HepG2 (cell line): ENCODE measurements around the gene COLGALT1. TPM values are rescaled to one million over a fixed set of nuclear protein-coding genes. Genes with fewer than 3 reads are reported as not detected.

Experiments used
- AGO1 ChIP-seq: fragments of 200-400 bp; formaldehyde crosslinking; IDR thresholded peaks from 2 replicates; pipeline ENCODE4 v1.6.1; 2017; ENCODE audit warnings: mild to moderate bottlenecking, low read depth, low read length, moderate library complexity; ENCODE audit not compliant: poor library complexity, severe bottlenecking
- AGO2 ChIP-seq: fragments of 200-400 bp; formaldehyde crosslinking; optimal IDR thresholded peaks from 2 replicates; pipeline ENCODE3; 2017; ENCODE audit warnings: mild to moderate bottlenecking, low read depth, low read length, moderate library complexity
- FOXK1 ChIP-seq: sonication (generic); formaldehyde crosslinking; IDR thresholded peaks from 2 replicates; pipeline ENCODE4 v1.4.0; 2020; ENCODE audit warnings: low read depth, missing genetic modification reagents, borderline replicate concordance
- GABPB1 ChIP-seq: IDR thresholded peaks from 2 replicates; pipeline ENCODE4 v1.6.1; 2016; ENCODE audit warnings: mild to moderate bottlenecking, missing genetic modification reagents, moderate library complexity, missing compliant biosample characterization
- GATAD2A ChIP-seq: IDR thresholded peaks from 2 replicates; pipeline ENCODE4 v1.6.1; 2016
- HNF4A ChIP-seq: sonication (generic); formaldehyde crosslinking; IDR thresholded peaks from 2 replicates; pipeline ENCODE4 v1.4.0; 2020; ENCODE audit warnings: missing genetic modification reagents
- HNRNPL ChIP-seq: fragments of 200-400 bp; formaldehyde crosslinking; IDR thresholded peaks from 2 replicates; pipeline ENCODE4 v1.6.1; 2017; ENCODE audit warnings: mild to moderate bottlenecking, low read depth, low read length
- IKZF1 ChIP-seq: fragments of 450-650 bp; IDR thresholded peaks from 2 replicates; pipeline ENCODE4 v1.7.1; 2016
- PCBP2 ChIP-seq: fragments of 200-400 bp; formaldehyde crosslinking; optimal IDR thresholded peaks from 2 replicates; pipeline ENCODE3; 2018; ENCODE audit warnings: low read length, low read depth; ENCODE audit not compliant: poor library complexity, severe bottlenecking
- POLR2A ChIP-seq, 2 experiments: IDR thresholded peaks; 2 replicates each; pipeline ENCODE4 v1.6.1; 2011; ENCODE audit warnings: low read depth in 2 of 2, low read length in 2 of 2, mild to moderate bottlenecking in 1 of 2, moderate library complexity in 1 of 2; ENCODE audit not compliant: insufficient read depth in 1 of 2
- ZFX ChIP-seq: sonication (generic); formaldehyde crosslinking; IDR thresholded peaks from 2 replicates; pipeline ENCODE4 v1.4.0; 2020; ENCODE audit warnings: mild to moderate bottlenecking, low read depth, missing genetic modification reagents, moderate library complexity
- ZNF160 ChIP-seq: sonication (generic); formaldehyde crosslinking; IDR thresholded peaks from 2 replicates; pipeline ENCODE4 v1.8.0; 2022; ENCODE audit warnings: mild to moderate bottlenecking, inconsistent platforms, missing genetic modification reagents
- ZNF326 ChIP-seq: sonication (generic); formaldehyde crosslinking; IDR thresholded peaks from 2 replicates; pipeline ENCODE4 v1.4.0; 2020; ENCODE audit warnings: missing genetic modification reagents, borderline replicate concordance
- ZNF83 ChIP-seq: sonication (generic); formaldehyde crosslinking; IDR thresholded peaks from 2 replicates; pipeline ENCODE4 v1.4.0; 2020; ENCODE audit warnings: missing genetic modification reagents, mild to moderate bottlenecking, borderline replicate concordance
- ZNF879 ChIP-seq: sonication (generic); formaldehyde crosslinking; IDR thresholded peaks from 2 replicates; pipeline ENCODE4 v1.8.1; 2023; ENCODE audit warnings: missing genetic modification reagents
- ZSCAN22 ChIP-seq: sonication (generic); formaldehyde crosslinking; IDR thresholded peaks from 2 replicates; pipeline ENCODE4 v1.4.0; 2020; ENCODE audit warnings: mild to moderate bottlenecking, missing genetic modification reagents
- polyA plus RNA-seq, 8 experiments: library from polyadenylated mRNA; depleted of rRNA in 3 of 8; stranded (reverse) in 7 of 8; unstranded in 1 of 8; fragments of >200 nt; fragmentation: Illumina TruSeq in 4 of 8; extraction: Trizol in 4 of 8; gene quantifications; 2 replicates each; pipeline versions ENCODE4 v1.2.1 to v1.2.3, GENCODE V29; 2011 to 2016; ENCODE audit warnings: low read depth in 4 of 8, missing spikeins in 1 of 8, mixed read lengths in 1 of 8; ENCODE audit not compliant: insufficient read depth in 1 of 8
- total RNA-seq, 5 experiments: library from RNA; depleted of rRNA; stranded (reverse); fragments of >200 nt; fragmentation: Illumina TruSeq; extraction: Trizol; gene quantifications; 2 replicates each; pipeline ENCODE4 v1.2.3, GENCODE V29; 2016; ENCODE audit warnings: low read depth in 1 of 5
- TF ChIP-seq, protein P1 (sequence below): sonication (generic); formaldehyde crosslinking; IDR thresholded peaks from 2 replicates; pipeline ENCODE4 v1.5.0; 2020; ENCODE audit warnings: missing genetic modification reagents, mild to moderate bottlenecking, borderline replicate concordance
- TF ChIP-seq, protein P2 (sequence below): sonication (generic); formaldehyde crosslinking; IDR thresholded peaks from 2 replicates; pipeline ENCODE4 v1.5.1; 2020; ENCODE audit warnings: mild to moderate bottlenecking, missing genetic modification reagents, moderate library complexity

COLGALT1 gene
- total and polyA plus RNA-seq, 2 of the 13 experiments (the other 11 are each of a cell fraction or from before 2014, with no cell fraction given), result 58.0 to 211 TPM

DNA sequence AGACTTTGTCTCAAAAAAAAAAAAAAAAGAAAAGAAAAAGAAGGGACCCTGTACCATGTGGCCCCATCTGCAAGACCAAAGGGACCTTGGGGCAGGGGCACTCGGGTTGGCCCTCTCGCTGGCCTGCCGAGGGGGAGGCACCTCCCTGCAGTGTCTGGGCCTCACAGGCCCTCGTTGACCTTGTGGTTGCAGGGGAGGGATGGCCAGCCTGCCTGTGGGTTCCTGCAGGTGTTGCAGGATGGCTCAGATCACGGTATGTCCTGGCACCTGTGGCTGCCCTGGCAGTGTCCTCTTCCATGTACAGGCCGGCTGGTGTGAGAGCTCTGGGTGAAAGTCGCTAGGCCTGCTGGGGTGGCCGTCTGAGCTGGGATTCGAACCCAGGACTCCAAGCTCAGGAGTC, 48.7 kb upstream of the COLGALT1 start (continued):
- TF ChIP-seq FOXK1 (no peak), AGO2 (peak; percentile 87), ZNF83 (no peak), IKZF1 (no peak), ZNF326 (peak; percentile 65; the same call in 1 of the 2 replicates), HNRNPL (0 out of 2 replicates have a peak, but pooled peaks have one; percentile 24), GATAD2A (CRISPR knock-in tag) (peak; percentile 26; the same call in 1 of the 2 replicates), ZNF160 (CRISPR knock-in tag) (no peak), PCBP2 (no peak), GABPB1 (CRISPR knock-in tag) (peak; percentile 14; the same call in 1 of the 2 replicates), ZNF879 (no peak), ZSCAN22 (CRISPR knock-in tag) (no peak), ZFX (0 out of 2 replicates have a peak, but pooled peaks have one; percentile 31), POLR2A (IDR thresholded peaks at IDR 0.05; ENCODE audit: insufficient read depth in 1 of 2, low read depth in 2 of 2, low read length in 2 of 2) (peak in 1 of 2 experiments; percentile 34; a peak in 1 of 4 replicates), AGO1 (peak; percentile 67), HNF4A (CRISPR knock-in tag) (0 out of 2 replicates have a peak, but pooled peaks have one; percentile 5)
- TF ChIP-seq, protein P1, sequence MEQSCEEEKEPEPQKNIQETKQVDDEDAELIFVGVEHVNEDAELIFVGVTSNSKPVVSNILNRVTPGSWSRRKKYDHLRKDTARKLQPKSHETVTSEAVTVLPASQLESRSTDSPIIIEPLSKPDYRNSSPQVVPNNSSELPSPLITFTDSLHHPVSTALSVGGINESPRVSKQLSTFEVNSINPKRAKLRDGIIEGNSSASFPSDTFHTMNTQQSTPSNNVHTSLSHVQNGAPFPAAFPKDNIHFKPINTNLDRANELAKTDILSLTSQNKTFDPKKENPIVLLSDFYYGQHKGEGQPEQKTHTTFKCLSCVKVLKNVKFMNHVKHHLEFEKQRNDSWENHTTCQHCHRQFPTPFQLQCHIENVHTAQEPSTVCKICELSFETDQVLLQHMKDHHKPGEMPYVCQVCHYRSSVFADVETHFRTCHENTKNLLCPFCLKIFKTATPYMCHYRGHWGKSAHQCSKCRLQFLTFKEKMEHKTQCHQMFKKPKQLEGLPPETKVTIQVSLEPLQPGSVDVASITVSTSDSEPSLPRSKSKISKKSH, result no peak
- TF ChIP-seq, protein P2, sequence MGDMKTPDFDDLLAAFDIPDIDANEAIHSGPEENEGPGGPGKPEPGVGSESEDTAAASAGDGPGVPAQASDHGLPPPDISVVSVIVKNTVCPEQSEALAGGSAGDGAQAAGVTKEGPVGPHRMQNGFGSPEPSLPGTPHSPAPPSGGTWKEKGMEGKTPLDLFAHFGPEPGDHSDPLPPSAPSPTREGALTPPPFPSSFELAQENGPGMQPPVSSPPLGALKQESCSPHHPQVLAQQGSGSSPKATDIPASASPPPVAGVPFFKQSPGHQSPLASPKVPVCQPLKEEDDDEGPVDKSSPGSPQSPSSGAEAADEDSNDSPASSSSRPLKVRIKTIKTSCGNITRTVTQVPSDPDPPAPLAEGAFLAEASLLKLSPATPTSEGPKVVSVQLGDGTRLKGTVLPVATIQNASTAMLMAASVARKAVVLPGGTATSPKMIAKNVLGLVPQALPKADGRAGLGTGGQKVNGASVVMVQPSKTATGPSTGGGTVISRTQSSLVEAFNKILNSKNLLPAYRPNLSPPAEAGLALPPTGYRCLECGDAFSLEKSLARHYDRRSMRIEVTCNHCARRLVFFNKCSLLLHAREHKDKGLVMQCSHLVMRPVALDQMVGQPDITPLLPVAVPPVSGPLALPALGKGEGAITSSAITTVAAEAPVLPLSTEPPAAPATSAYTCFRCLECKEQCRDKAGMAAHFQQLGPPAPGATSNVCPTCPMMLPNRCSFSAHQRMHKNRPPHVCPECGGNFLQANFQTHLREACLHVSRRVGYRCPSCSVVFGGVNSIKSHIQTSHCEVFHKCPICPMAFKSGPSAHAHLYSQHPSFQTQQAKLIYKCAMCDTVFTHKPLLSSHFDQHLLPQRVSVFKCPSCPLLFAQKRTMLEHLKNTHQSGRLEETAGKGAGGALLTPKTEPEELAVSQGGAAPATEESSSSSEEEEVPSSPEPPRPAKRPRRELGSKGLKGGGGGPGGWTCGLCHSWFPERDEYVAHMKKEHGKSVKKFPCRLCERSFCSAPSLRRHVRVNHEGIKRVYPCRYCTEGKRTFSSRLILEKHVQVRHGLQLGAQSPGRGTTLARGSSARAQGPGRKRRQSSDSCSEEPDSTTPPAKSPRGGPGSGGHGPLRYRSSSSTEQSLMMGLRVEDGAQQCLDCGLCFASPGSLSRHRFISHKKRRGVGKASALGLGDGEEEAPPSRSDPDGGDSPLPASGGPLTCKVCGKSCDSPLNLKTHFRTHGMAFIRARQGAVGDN, result peak; percentile 40; the same call in 1 of the 2 replicates
